Neural cell (in vitro differentiated cells): Measurements from ENCODE around the gene CDK13. TPM values are rescaled to one million over a fixed set of nuclear protein-coding genes. Genes with fewer than 3 reads are reported as not detected.

Source experiments
- H2AFZ ChIP-seq: fragments of 200-600, 300-800 bp; sonication (generic), shearing (Covaris generic); 2 replicates; pipeline ENCODE4 v1.6.0; 2014; ENCODE audit warnings: low read depth, mild to moderate bottlenecking, antibody characterized with exemption, low read length, moderate library complexity
- H3F3A ChIP-seq: fragments of 200-600 bp; shearing (Covaris generic); 2 replicates; pipeline ENCODE4 v1.6.1; 2016; ENCODE audit warnings: mild to moderate bottlenecking, moderate library complexity, mixed read lengths, antibody characterized with exemption, low read length; ENCODE audit not compliant: insufficient read depth, poor library complexity, severe bottlenecking
- H3K27ac ChIP-seq: fragments of 200-600, 300-800 bp; sonication (generic), shearing (Covaris generic); 2 replicates; pipeline ENCODE4 v1.5.1; 2014; ENCODE audit warnings: mild to moderate bottlenecking, low read length, moderate library complexity
- H3K27me3 ChIP-seq: fragments of 300-800, 200-600 bp; sonication (generic), shearing (Covaris generic); 2 replicates; pipeline ENCODE4 v1.6.0; 2014; ENCODE audit warnings: mild to moderate bottlenecking, low read depth, low read length, moderate library complexity; ENCODE audit not compliant: insufficient read depth
- H3K36me3 ChIP-seq: fragments of 300-800, 200-600 bp; sonication (generic), shearing (Covaris generic); 2 replicates; pipeline ENCODE4 v1.5.1; 2014; ENCODE audit warnings: mild to moderate bottlenecking, antibody characterized with exemption, low read length, moderate library complexity; ENCODE audit not compliant: insufficient read depth
- H3K4me2 ChIP-seq: fragments of 300-800, 200-600 bp; sonication (generic), shearing (Covaris generic); 2 replicates; pipeline ENCODE4 v1.6.0; 2014; ENCODE audit warnings: mild to moderate bottlenecking, low read length
- H3K4me3 ChIP-seq: fragments of 300-800, 200-600 bp; sonication (generic), shearing (Covaris generic); 2 replicates; pipeline ENCODE4 v1.5.1; 2014; ENCODE audit warnings: mild to moderate bottlenecking, low read length, moderate library complexity
- H3K79me2 ChIP-seq: fragments of 200-600 bp; shearing (Covaris generic); replicated peaks from 2 replicates; pipeline ENCODE4 v1.6.0; 2014; ENCODE audit warnings: mild to moderate bottlenecking, low read length, moderate library complexity; ENCODE audit not compliant: insufficient read depth
- H3K9ac ChIP-seq: fragments of 300-800, 200-600 bp; sonication (generic), shearing (Covaris generic); 2 replicates; pipeline ENCODE4 v1.6.1; 2016; ENCODE audit warnings: mild to moderate bottlenecking, low read length, mixed read lengths
- H3K9me2 ChIP-seq: fragments of 200-600 bp; shearing (Covaris generic); 2 replicates; pipeline ENCODE4 v1.6.1; 2016; ENCODE audit warnings: mild to moderate bottlenecking, low read length, mixed read lengths; ENCODE audit not compliant: insufficient read depth
- H3K9me3 ChIP-seq: fragments of 200-600, 300-800 bp; sonication (generic), shearing (Covaris generic); 2 replicates; pipeline ENCODE4 v1.6.1; 2016; ENCODE audit warnings: mild to moderate bottlenecking, mixed run types, low read length, moderate library complexity, mixed read lengths
- H4K20me1 ChIP-seq: fragments of 200-600 bp; shearing (Covaris generic); 2 replicates; pipeline ENCODE4 v1.6.1; 2016; ENCODE audit warnings: mild to moderate bottlenecking, mixed run types; ENCODE audit not compliant: insufficient read depth
- EP300 ChIP-seq: fragments of 450-650 bp; conservative IDR thresholded peaks from 2 replicates; pipeline ENCODE4 v1.6.1; 2014; ENCODE audit warnings: antibody characterized with exemption, mild to moderate bottlenecking, moderate library complexity; ENCODE audit not compliant: poor library complexity, severe bottlenecking
- EZH2 ChIP-seq: fragments of 200-600, 300-800 bp; shearing (Covaris generic), sonication (generic); IDR thresholded peaks from 2 replicates; pipeline ENCODE4 v1.6.1; 2014; ENCODE audit warnings: antibody characterized with exemption, low read length, borderline replicate concordance, mild to moderate bottlenecking; ENCODE audit not compliant: insufficient read depth, poor library complexity, severe bottlenecking
- MXI1 ChIP-seq: fragments of 450-650 bp; conservative IDR thresholded peaks from 2 replicates; pipeline ENCODE4 v1.6.1; 2014; ENCODE audit warnings: antibody characterized with exemption, mild to moderate bottlenecking; ENCODE audit not compliant: poor library complexity, severe bottlenecking
- POLR2AphosphoS5 ChIP-seq: IDR thresholded peaks from 2 replicates; pipeline ENCODE4 v1.6.1; 2012
- RAD21 ChIP-seq: fragments of 450-650 bp; conservative IDR thresholded peaks from 2 replicates; pipeline ENCODE4 v1.6.1; 2014; ENCODE audit warnings: antibody characterized with exemption, mild to moderate bottlenecking, moderate library complexity
- SMC3 ChIP-seq: fragments of 450-650 bp; conservative IDR thresholded peaks from 2 replicates; pipeline ENCODE4 v1.6.1; 2014; ENCODE audit warnings: antibody characterized with exemption, mild to moderate bottlenecking, moderate library complexity; ENCODE audit not compliant: poor library complexity
- TAF1 ChIP-seq: IDR thresholded peaks from 2 replicates; pipeline ENCODE4 v1.6.1; 2012; ENCODE audit warnings: low read depth
- polyA plus RNA-seq: library from polyadenylated mRNA; depleted of rRNA; stranded (reverse); fragments of >200 nt; gene quantifications from 2 replicates; pipeline ENCODE4 v1.2.3, GENCODE V29; 2014
- TF ChIP-seq, protein P1 (sequence below): IDR thresholded peaks from 2 replicates; pipeline ENCODE4 v1.6.1; 2012; ENCODE audit warnings: borderline replicate concordance
- TF ChIP-seq, protein P2 (sequence below): fragments of 450-650 bp; IDR thresholded peaks from 2 replicates; pipeline ENCODE4 v1.5.1; 2014; ENCODE audit warnings: antibody characterized with exemption, mild to moderate bottlenecking, moderate library complexity; ENCODE audit not compliant: poor library complexity, severe bottlenecking

The CDK13 gene
- polyA plus RNA-seq, 1 donor from 2014 or later: 27.0 TPM

DNA sequence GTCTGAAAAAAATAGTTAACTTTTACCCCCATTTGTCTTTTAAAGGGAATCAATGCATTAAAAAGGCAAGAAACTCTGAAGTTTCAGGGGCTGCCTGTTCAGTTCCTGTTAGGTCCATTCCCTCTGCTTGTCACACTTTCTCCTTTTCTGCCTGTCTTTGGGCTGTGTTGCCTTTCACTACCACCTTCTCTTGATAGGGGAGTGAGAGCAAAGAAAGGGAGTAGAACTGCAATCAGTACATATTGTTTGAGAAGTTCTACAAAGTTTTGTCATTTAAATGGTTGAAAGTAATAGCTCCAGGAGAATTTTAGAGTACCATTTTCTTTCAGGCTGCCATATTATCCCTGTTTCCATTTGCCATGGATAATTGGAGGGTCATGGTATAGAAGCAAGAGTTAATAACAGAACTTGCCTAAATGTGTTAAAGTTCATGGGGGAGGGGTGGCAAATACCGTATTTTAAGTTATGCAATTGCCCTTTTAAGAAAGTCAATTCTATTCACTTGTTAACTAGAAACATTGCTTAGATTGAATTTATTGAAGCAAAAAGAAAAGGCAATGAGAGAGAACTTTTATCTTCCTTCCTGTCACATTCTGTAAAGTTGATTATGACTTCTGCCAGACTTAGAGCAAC is 145.8 kb downstream of the CDK13 start:
- Histone ChIP-seq H2AFZ (no peak overlapping the region), H3K27ac (no peak overlapping the region), H3K79me2 (no peaks in the 10 kb centered on the region), H3K4me3 (no peak overlapping the region), H3F3A (no peaks in the 10 kb centered on the region), H3K4me2 (no peak overlapping the region), H4K20me1 (no peaks in the 10 kb centered on the region), H3K27me3 (no peaks in the 10 kb centered on the region), H3K9me3 (no peaks in the 10 kb centered on the region), H3K9me2 (no peaks in the 10 kb centered on the region), H3K36me3 (peaks cover 11% of the 10 kb centered on the region), H3K9ac (no peak overlapping the region)
- TF ChIP-seq EZH2 (no peak), RAD21 (no peak), MXI1 (no peak), TAF1 (no peak), POLR2AphosphoS5 (no peak), SMC3 (no peak), EP300 (no peak)
- TF ChIP-seq, protein P1, sequence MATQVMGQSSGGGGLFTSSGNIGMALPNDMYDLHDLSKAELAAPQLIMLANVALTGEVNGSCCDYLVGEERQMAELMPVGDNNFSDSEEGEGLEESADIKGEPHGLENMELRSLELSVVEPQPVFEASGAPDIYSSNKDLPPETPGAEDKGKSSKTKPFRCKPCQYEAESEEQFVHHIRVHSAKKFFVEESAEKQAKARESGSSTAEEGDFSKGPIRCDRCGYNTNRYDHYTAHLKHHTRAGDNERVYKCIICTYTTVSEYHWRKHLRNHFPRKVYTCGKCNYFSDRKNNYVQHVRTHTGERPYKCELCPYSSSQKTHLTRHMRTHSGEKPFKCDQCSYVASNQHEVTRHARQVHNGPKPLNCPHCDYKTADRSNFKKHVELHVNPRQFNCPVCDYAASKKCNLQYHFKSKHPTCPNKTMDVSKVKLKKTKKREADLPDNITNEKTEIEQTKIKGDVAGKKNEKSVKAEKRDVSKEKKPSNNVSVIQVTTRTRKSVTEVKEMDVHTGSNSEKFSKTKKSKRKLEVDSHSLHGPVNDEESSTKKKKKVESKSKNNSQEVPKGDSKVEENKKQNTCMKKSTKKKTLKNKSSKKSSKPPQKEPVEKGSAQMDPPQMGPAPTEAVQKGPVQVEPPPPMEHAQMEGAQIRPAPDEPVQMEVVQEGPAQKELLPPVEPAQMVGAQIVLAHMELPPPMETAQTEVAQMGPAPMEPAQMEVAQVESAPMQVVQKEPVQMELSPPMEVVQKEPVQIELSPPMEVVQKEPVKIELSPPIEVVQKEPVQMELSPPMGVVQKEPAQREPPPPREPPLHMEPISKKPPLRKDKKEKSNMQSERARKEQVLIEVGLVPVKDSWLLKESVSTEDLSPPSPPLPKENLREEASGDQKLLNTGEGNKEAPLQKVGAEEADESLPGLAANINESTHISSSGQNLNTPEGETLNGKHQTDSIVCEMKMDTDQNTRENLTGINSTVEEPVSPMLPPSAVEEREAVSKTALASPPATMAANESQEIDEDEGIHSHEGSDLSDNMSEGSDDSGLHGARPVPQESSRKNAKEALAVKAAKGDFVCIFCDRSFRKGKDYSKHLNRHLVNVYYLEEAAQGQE: no peak
- TF ChIP-seq, protein P2, sequence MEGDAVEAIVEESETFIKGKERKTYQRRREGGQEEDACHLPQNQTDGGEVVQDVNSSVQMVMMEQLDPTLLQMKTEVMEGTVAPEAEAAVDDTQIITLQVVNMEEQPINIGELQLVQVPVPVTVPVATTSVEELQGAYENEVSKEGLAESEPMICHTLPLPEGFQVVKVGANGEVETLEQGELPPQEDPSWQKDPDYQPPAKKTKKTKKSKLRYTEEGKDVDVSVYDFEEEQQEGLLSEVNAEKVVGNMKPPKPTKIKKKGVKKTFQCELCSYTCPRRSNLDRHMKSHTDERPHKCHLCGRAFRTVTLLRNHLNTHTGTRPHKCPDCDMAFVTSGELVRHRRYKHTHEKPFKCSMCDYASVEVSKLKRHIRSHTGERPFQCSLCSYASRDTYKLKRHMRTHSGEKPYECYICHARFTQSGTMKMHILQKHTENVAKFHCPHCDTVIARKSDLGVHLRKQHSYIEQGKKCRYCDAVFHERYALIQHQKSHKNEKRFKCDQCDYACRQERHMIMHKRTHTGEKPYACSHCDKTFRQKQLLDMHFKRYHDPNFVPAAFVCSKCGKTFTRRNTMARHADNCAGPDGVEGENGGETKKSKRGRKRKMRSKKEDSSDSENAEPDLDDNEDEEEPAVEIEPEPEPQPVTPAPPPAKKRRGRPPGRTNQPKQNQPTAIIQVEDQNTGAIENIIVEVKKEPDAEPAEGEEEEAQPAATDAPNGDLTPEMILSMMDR: no peak

DNA sequence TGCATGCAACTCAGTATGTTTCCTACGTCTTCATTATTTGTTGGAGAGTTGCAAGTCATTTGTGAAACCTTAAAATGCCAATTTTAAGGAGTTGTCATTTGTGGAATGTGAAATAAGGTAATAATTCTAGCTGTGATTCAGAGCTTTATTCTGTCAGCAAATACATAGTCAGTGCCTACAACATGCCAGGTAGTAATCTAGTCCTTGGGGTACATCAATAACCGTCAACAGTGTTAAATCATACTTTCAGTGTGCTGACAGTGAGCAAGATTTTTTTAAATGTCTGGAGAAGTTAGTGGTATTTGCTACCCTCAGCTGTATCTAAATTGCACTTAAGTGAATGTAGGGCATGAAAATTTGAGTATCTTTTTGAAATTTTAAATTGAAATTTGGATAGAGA is 147.7 kb downstream of the CDK13 start:
- Histone ChIP-seq H3K36me3 (peaks cover 11% of the 10 kb centered on the region), H2AFZ (no peak overlapping the region), H4K20me1 (no peaks in the 10 kb centered on the region), H3K9ac (no peak overlapping the region), H3K9me3 (no peaks in the 10 kb centered on the region), H3K27me3 (no peaks in the 10 kb centered on the region), H3K27ac (no peak overlapping the region), H3K4me2 (no peak overlapping the region), H3K79me2 (no peaks in the 10 kb centered on the region), H3K4me3 (no peak overlapping the region), H3F3A (no peaks in the 10 kb centered on the region), H3K9me2 (no peaks in the 10 kb centered on the region)
- TF ChIP-seq SMC3: no peak
- TF ChIP-seq RAD21: no peak
- no peak for TF ChIP-seq MXI1
- peak; percentile 98 for TF ChIP-seq POLR2AphosphoS5
- TF ChIP-seq, protein P2: no peak
- peak; percentile 77 for TF ChIP-seq EP300
- TF ChIP-seq EZH2: no peak
